GM21526 (cell line): Measurements from ENCODE around the gene GADD45G.

ENCODE experiments used
- ATAC-seq: cut with Tn5 transposase; IDR thresholded peaks from one replicate; pipeline ENCODE4 v1.9.1; 2021; ENCODE audit warnings: moderate library complexity; ENCODE audit not compliant: unreplicated experiment, low FRiP score

Gene GADD45G

GRCh38 chr9:89606624-89607311, 2.0 kb downstream of the GADD45G start:
- no peak for ATAC-seq

GRCh38 chr9:89608641-89609335, 4.0 kb downstream of the GADD45G start:
- no peak for ATAC-seq

- no peak for ATAC-seq
Measured at GRCh38 chr9:89609426-89610006, 4.7 kb downstream of the GADD45G start.

GRCh38 chr9:89610391-89610925, 5.6 kb downstream of the GADD45G start:
- no peak for ATAC-seq

- ATAC-seq: no peak
Measured at GRCh38 chr9:89611425-89611824, 6.6 kb downstream of the GADD45G start.

GRCh38 chr9:89612566-89613278, 7.9 kb downstream of the GADD45G start:
- ATAC-seq: no peak

GRCh38 chr9:89613912-89614892, 9.4 kb downstream of the GADD45G start:
- ATAC-seq: no peak

GRCh38 chr9:89615661-89616060, 10.8 kb downstream of the GADD45G start:
- ATAC-seq: no peak

GRCh38 chr9:89616411-89616810, 11.6 kb downstream of the GADD45G start:
- ATAC-seq: no peak

GRCh38 chr9:89617978-89618377, 13.2 kb downstream of the GADD45G start:
- no peak for ATAC-seq

GRCh38 chr9:89619019-89619418, 14.2 kb downstream of the GADD45G start:
- no peak for ATAC-seq

GRCh38 chr9:89619424-89620138, 14.8 kb downstream of the GADD45G start:
- ATAC-seq: no peak

- ATAC-seq: no peak
Measured at GRCh38 chr9:89621031-89621430, 16.2 kb downstream of the GADD45G start.

GRCh38 chr9:89621676-89622075, 16.9 kb downstream of the GADD45G start:
- no peak for ATAC-seq

- ATAC-seq: no peak
Measured at GRCh38 chr9:89622933-89623861, 18.4 kb downstream of the GADD45G start.

- ATAC-seq: no peak
Measured at GRCh38 chr9:89623925-89624420, 19.2 kb downstream of the GADD45G start.

GRCh38 chr9:89625721-89626687, 21.2 kb downstream of the GADD45G start:
- no peak for ATAC-seq
